Spleen (tissue), 11 donors: ENCODE results near the gene NOTCH4. TPM values are rescaled to one million over a fixed set of nuclear protein-coding genes. Genes with fewer than 3 reads are reported as not detected.

Experiments
- DNase-seq: peaks from one replicate; pipeline ENCODE4 v3.0.0-alpha.2; 2020
- H3K27ac ChIP-seq, 8 donors: fragments of 200-600 bp; sonication (generic) in 7 of 8; 1 replicate in 4 of 8; 2 replicates in 4 of 8; pipeline versions ENCODE4 v1.5.0 to v1.8.0; 2016 to 2021; ENCODE audit warnings: inconsistent platforms in 4 of 8, mild to moderate bottlenecking in 4 of 8, moderate library complexity in 1 of 8
- H3K27me3 ChIP-seq, 7 donors: fragments of 200-600 bp; sonication (generic) in 6 of 7; replicated peaks in 1 of 7; 1 replicate in 4 of 7; 2 replicates in 3 of 7; pipeline versions ENCODE4 v1.5.0 to v1.8.0; 2016 to 2021; ENCODE audit warnings: inconsistent platforms in 3 of 7, mild to moderate bottlenecking in 1 of 7
- H3K36me3 ChIP-seq, 6 donors: fragments of 200-600 bp; sonication (generic) in 5 of 6; 1 replicate in 4 of 6; 2 replicates in 2 of 6; pipeline versions ENCODE4 v1.5.0 to v1.8.0; 2016 to 2021; ENCODE audit warnings: inconsistent platforms in 2 of 6
- H3K4me1 ChIP-seq, 6 donors: fragments of 200-600 bp; sonication (generic) in 5 of 6; 1 replicate in 3 of 6; 2 replicates in 3 of 6; pipeline versions ENCODE4 v1.5.0 to v1.8.0; 2016 to 2021; ENCODE audit warnings: inconsistent platforms in 3 of 6
- H3K4me3 ChIP-seq, 8 donors: fragments of 200-600 bp; sonication (generic) in 7 of 8; 1 replicate in 4 of 8; 2 replicates in 4 of 8; pipeline versions ENCODE4 v1.5.0 to v1.8.0; 2016 to 2021; ENCODE audit warnings: inconsistent platforms in 4 of 8, mild to moderate bottlenecking in 4 of 8, moderate library complexity in 2 of 8
- H3K9me3 ChIP-seq, 8 donors: fragments of 200-600 bp; sonication (generic) in 7 of 8; 1 replicate in 4 of 8; 2 replicates in 4 of 8; pipeline versions ENCODE4 v1.5.0 to v1.8.0; 2016 to 2021; ENCODE audit warnings: inconsistent platforms in 4 of 8
- POLR2A ChIP-seq, 3 donors: fragments of 450-650 bp; IDR thresholded peaks; one replicate each; pipeline ENCODE4 v1.5.1; 2017; ENCODE audit warnings: antibody characterized with exemption in 3 of 3, mild to moderate bottlenecking in 1 of 3
- POLR2AphosphoS5 ChIP-seq, 3 donors: sonication (generic); formaldehyde crosslinking; IDR thresholded peaks; one replicate each; pipeline ENCODE4 v1.5.1; 2017; ENCODE audit warnings: antibody characterized with exemption in 3 of 3
- WGBS, 5 donors: extraction: QIAGEN DNeasy Blood & Tissue Kit in 3 of 5; methylation state at CpG; one replicate each; pipeline versions ENCODE4 v1.1.5 to v1.1.7; 2013 to 2018; 5-methylcytosine and 5-hydroxymethylcytosine counted together
- intact Hi-C: fragments of 100-400 bp; cut with DNase I; formaldehyde crosslinking; loops from one replicate; pipeline ENCODE4 v1.15.0; 2023; ENCODE audit warnings: low total_unique reads
- polyA plus RNA-seq, 3 donors: library from polyadenylated mRNA; stranded (reverse); fragments of 200-250 nt; gene quantifications; one replicate each; pipeline ENCODE4 v1.2.1, GENCODE V29; 2013
- total RNA-seq, 7 donors: library from RNA; depleted of rRNA in 3 of 7; stranded (reverse); fragments of >200 nt in 3 of 7; fragmentation: NEBNext Ultra II Directional in 4 of 7; extraction: Animal tissue kit (Norgen Biotek cat#: 25700) in 4 of 7; gene quantifications; one replicate each; pipeline versions ENCODE4 v1.1.0 to v1.2.1, GENCODE V29; 2016 to 2021
- TF ChIP-seq, protein P1 (sequence below), 11 experiments: fragments of 200-600 bp in 7 of 11; fragments of 450-650 bp in 4 of 11; sonication (generic) in 4 of 11; IDR thresholded peaks in 8 of 11; conservative IDR thresholded peaks in 3 of 11; 1 replicate in 7 of 11; 2 replicates in 4 of 11; pipeline versions ENCODE4 v1.4.0 to v1.8.0; 2016 to 2021; ENCODE audit warnings: antibody characterized with exemption in 11 of 11, inconsistent platforms in 4 of 11, mild to moderate bottlenecking in 1 of 11
- donor health status: healthy with polysubstance abuse.
- donor health status: DM: no; HTN: no; CAD: no; lungs with moderate emphysema.
- donor health status: DM: no; HTN: no; CAD: no.
- donor health status: Bipolar disorder and iron deficiency.
- donor health status: healthy.
- donor health status: DM: no; HTN: no; CAD: no.
- donor health status: DM: yes; HTN: yes; CAD: no.

NOTCH4 gene
- total and polyA plus RNA-seq, 10 donors, result 13.5 to 38.0 (median 19.9) TPM

DNA sequence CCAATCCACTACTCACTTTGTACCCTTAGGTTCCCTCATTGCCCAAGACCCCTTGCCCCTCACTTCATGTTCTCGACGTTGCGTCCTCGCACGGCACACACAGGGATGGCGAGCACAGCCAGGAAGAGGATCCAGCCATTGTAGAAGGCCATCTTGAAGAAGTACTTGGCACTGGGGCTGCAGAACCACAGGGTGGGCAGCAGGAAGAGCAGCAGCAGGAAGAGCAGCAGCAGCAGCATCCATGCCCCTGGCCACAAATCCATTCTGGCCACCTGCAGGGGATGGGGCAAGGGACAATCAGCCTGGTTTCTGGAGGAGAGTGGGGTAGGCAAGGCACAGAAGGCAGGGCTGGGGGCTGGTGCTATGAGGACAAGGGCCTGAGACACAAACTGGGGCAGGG is 52.6 kb downstream of the NOTCH4 start:
- Histone ChIP-seq H3K9me3 (no peaks in the 10 kb centered on the region), H3K27me3 (no peaks in the 10 kb centered on the region), H3K4me3 (no peak overlapping the region), H3K27ac (no peak overlapping the region), H3K4me1 (peaks cover 9 to 36% (median 27%) of the 10 kb centered on the region in 6 donors), H3K36me3 (peaks cover 0 to 51% (median 35%) of the 10 kb centered on the region in 6 donors)
- TF ChIP-seq, protein P1, sequence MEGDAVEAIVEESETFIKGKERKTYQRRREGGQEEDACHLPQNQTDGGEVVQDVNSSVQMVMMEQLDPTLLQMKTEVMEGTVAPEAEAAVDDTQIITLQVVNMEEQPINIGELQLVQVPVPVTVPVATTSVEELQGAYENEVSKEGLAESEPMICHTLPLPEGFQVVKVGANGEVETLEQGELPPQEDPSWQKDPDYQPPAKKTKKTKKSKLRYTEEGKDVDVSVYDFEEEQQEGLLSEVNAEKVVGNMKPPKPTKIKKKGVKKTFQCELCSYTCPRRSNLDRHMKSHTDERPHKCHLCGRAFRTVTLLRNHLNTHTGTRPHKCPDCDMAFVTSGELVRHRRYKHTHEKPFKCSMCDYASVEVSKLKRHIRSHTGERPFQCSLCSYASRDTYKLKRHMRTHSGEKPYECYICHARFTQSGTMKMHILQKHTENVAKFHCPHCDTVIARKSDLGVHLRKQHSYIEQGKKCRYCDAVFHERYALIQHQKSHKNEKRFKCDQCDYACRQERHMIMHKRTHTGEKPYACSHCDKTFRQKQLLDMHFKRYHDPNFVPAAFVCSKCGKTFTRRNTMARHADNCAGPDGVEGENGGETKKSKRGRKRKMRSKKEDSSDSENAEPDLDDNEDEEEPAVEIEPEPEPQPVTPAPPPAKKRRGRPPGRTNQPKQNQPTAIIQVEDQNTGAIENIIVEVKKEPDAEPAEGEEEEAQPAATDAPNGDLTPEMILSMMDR (IDR thresholded peaks at IDR 0.05 in 8 of 11, conservative IDR thresholded peaks at IDR 0.05 in 3 of 11), result no peak
- TF ChIP-seq POLR2A (IDR thresholded peaks at IDR 0.05), result no peak
- TF ChIP-seq POLR2AphosphoS5 (IDR thresholded peaks at IDR 0.05), result no peak
- intact Hi-C loops, result no loop called here
- peak; percentile 34 for DNase-seq
- WGBS, 5 donors, result 96 to 99% (median 96%) methylated on average over 6 of the region's 6 CpGs

DNA sequence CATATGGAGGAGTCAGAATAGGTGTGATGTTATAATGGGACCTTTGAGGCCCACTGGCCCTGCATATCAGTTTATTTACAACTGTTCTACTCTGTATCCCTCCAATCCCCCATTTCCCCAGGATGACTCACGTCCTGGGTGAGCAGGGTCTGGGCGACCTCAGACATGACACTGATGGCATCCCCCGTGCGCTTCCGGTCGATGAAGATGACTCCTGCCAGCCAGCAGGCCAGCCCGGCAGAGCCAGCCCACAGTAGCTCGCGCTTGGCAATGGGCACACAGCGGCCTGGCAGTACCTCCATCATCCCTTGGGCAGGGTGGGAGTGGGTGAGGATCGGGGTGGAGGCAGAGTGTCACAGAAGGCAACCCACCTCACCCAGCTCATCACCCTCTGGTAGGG is 53.6 kb downstream of the NOTCH4 start:
- intact Hi-C loops, result no loop called here
- Histone ChIP-seq H3K9me3 (no peaks in the 10 kb centered on the region), H3K4me1 (peaks cover 7 to 28% (median 22%) of the 10 kb centered on the region in 6 donors), H3K27ac (no peak overlapping the region), H3K4me3 (no peak overlapping the region), H3K27me3 (no peaks in the 10 kb centered on the region), H3K36me3 (peaks cover 0 to 60% (median 35%) of the 10 kb centered on the region in 6 donors)
- DNase-seq, result peak; percentile 58
- 92 to 97% (median 93%) methylated on average over 11 of the region's 11 CpGs for WGBS, 5 donors
- TF ChIP-seq POLR2AphosphoS5 (IDR thresholded peaks at IDR 0.05) (peak in 1 of 3 donors; percentile 57), POLR2A (IDR thresholded peaks at IDR 0.05) (no peak)
- TF ChIP-seq, protein P1 (IDR thresholded peaks at IDR 0.05 in 8 of 11, conservative IDR thresholded peaks at IDR 0.05 in 3 of 11), result no peak

DNA sequence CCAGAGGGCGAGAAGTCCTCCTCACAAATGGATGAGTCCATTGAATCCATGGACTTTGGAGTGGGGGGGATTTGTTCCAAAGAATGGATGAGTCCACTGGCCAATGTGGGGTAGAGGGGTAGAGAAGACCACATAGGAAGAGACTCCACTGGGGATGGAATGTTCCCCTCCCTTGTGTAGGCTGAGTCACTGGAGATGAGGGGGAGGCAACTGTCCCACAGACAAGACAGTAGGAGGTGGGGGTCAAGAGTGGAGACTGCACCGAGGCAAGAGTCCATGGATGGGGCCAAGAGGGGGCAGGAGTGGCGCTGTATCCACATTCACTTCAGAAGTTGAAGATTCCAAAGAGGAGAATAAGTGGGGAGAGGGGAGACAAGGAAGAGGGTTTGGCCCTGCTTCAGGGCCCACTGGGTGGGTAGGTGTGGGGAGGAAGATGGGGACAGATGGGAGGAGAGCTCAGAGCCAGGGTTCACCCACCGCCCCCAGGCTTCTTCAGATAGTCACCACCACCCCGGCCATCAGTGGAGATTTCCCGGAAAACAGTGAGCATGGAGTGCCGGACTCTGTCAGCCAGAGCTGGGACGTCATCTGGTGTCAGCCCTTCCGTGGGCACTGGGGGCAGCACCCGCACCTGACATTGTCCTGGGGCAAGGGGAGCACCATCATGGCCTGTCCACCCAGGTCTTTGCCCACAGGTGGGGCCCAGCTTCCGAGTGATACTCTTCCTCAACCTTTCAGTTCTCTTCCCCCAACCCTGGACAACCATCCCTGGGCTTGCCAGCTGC is 54.9 kb downstream of the NOTCH4 start:
- Histone ChIP-seq H3K36me3 (peaks cover 0 to 67% (median 35%) of the 10 kb centered on the region in 6 donors), H3K4me1 (peaks cover 0 to 15% (median 10%) of the 10 kb centered on the region in 6 donors), H3K27ac (peak overlapping the region in 3 of 8 donors; percentile 2 to 37 (median 11)), H3K9me3 (no peaks in the 10 kb centered on the region), H3K27me3 (no peaks in the 10 kb centered on the region), H3K4me3 (no peak overlapping the region)
- 79 to 95% (median 91%) methylated on average over 11 of the region's 11 CpGs for WGBS, 5 donors
- peak in 1 of 3 donors; percentile 43 for TF ChIP-seq POLR2AphosphoS5 (IDR thresholded peaks at IDR 0.05)
- TF ChIP-seq, protein P1 (IDR thresholded peaks at IDR 0.05 in 8 of 11, conservative IDR thresholded peaks at IDR 0.05 in 3 of 11), result no peak
- intact Hi-C loops, result no loop called here
- peak; percentile 65 for DNase-seq

DNA sequence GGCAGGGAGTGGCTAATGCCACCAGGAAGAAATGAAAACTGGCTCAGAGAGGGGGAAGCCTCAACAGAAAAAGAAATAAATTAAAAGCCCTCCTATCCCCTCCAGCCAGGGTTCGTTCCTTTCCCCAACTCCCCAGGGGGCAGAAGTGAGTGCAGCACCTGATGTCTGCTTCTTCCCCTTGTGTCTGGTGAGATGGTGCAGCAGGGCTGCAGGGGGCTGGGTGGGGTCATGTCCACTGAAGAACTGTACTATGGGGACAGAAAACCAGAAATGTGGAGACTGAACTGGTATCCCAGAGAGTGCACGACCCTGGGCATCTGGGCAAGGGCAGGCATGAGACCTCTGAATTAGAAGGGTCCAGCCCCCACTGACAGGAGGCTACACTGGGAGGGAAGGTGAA is 55.5 kb downstream of the NOTCH4 start:
- DNase-seq, result peak; percentile 45
- intact Hi-C loops, result no loop called here
- peaks cover 0 to 70% (median 35%) of the 10 kb centered on the region in 6 donors for H3K36me3 ChIP-seq
- H3K4me1 ChIP-seq, result peaks cover 0 to 10% (median 7%) of the 10 kb centered on the region in 6 donors
- no peak overlapping the region for H3K4me3 ChIP-seq
- WGBS, 5 donors, result 64 to 79% (median 71%) methylated on average over 2 of the region's 2 CpGs
- no peaks in the 10 kb centered on the region for H3K9me3 ChIP-seq
- H3K27ac ChIP-seq, result peak overlapping the region in 2 of 8 donors; percentile 2 to 37
- TF ChIP-seq POLR2A (IDR thresholded peaks at IDR 0.05), result no peak
- TF ChIP-seq, protein P1 (IDR thresholded peaks at IDR 0.05 in 8 of 11, conservative IDR thresholded peaks at IDR 0.05 in 3 of 11), result no peak
- TF ChIP-seq POLR2AphosphoS5 (IDR thresholded peaks at IDR 0.05), result no peak
- H3K27me3 ChIP-seq, result no peaks in the 10 kb centered on the region
